Astrocyte (in vitro differentiated cells and primary cell): Measurements from ENCODE around the gene ABCC2. TPM values are rescaled to one million over a fixed set of nuclear protein-coding genes. Genes with fewer than 3 reads are reported as not detected.

Experiments used
- DNase-seq: peaks from one replicate; pipeline ENCODE4 v3.0.0-alpha.2; 2010; ENCODE audit warnings: low read depth
- FAIRE-seq: peaks from 2 replicates; lab custom pipeline; 2011; peaks lifted over from hg19 to GRCh38; lab: Jason Lieb, UNC
- H2AFZ ChIP-seq: 2 replicates; pipeline ENCODE4 v1.6.0; 2012; ENCODE audit warnings: low read depth, low read length, inconsistent platforms
- H3K27ac ChIP-seq: 2 replicates; pipeline ENCODE4 v1.5.1; 2011; ENCODE audit warnings: low read depth, low read length, inconsistent platforms
- H3K27me3 ChIP-seq: 2 replicates; pipeline ENCODE4 v1.6.0; 2011; ENCODE audit warnings: low read length, inconsistent platforms; ENCODE audit not compliant: insufficient read depth
- H3K36me3 ChIP-seq: 2 replicates; pipeline ENCODE4 v1.5.1; 2011; ENCODE audit warnings: low read length, inconsistent platforms; ENCODE audit not compliant: insufficient read depth
- H3K4me1 ChIP-seq: 2 replicates; pipeline ENCODE4 v1.5.1; 2011; ENCODE audit warnings: low read length, inconsistent platforms; ENCODE audit not compliant: insufficient read depth
- H3K4me2 ChIP-seq: 2 replicates; pipeline ENCODE4 v1.6.0; 2012; ENCODE audit warnings: low read length, inconsistent platforms
- H3K4me3 ChIP-seq: 2 replicates; pipeline ENCODE4 v1.5.1; 2011; ENCODE audit warnings: low read depth, mild to moderate bottlenecking, low read length, inconsistent platforms; ENCODE audit not compliant: insufficient read depth
- H3K79me2 ChIP-seq: 2 replicates; pipeline ENCODE4 v1.6.0; 2012; ENCODE audit warnings: mild to moderate bottlenecking, low read length, inconsistent platforms; ENCODE audit not compliant: insufficient read depth
- H3K9ac ChIP-seq: 2 replicates; pipeline ENCODE4 v1.6.0; 2012; ENCODE audit warnings: mild to moderate bottlenecking, low read length, inconsistent platforms
- H3K9me3 ChIP-seq: 2 replicates; pipeline ENCODE4 v1.5.1; 2012; ENCODE audit warnings: low read depth, mild to moderate bottlenecking, low read length, inconsistent platforms; ENCODE audit not compliant: insufficient read depth
- H4K20me1 ChIP-seq: 2 replicates; pipeline ENCODE4 v1.6.0; 2012; ENCODE audit warnings: low read length, inconsistent platforms; ENCODE audit not compliant: insufficient read depth
- H3K27ac Mint-ChIP-seq: one replicate; pipeline ENCODE4 v1.8.0; 2021; ENCODE audit warnings: mild to moderate bottlenecking, mixed read lengths; ENCODE audit not compliant: unreplicated experiment
- H3K27me3 Mint-ChIP-seq: one replicate; pipeline ENCODE4 v1.8.0; 2021; ENCODE audit warnings: low read depth, mixed read lengths; ENCODE audit not compliant: unreplicated experiment
- H3K36me3 Mint-ChIP-seq: one replicate; pipeline ENCODE4 v1.8.0; 2021; ENCODE audit warnings: low read depth, mixed read lengths; ENCODE audit not compliant: unreplicated experiment
- H3K4me1 Mint-ChIP-seq: one replicate; pipeline ENCODE4 v1.8.0; 2021; ENCODE audit warnings: low read depth, mixed read lengths; ENCODE audit not compliant: unreplicated experiment
- H3K4me3 Mint-ChIP-seq: one replicate; pipeline ENCODE4 v1.8.0; 2021; ENCODE audit warnings: mild to moderate bottlenecking, moderate library complexity, mixed read lengths; ENCODE audit not compliant: unreplicated experiment
- H3K9me3 Mint-ChIP-seq: one replicate; pipeline ENCODE4 v1.8.0; 2021; ENCODE audit warnings: mild to moderate bottlenecking, mixed read lengths; ENCODE audit not compliant: unreplicated experiment
- EZH2 ChIP-seq: IDR thresholded peaks from 2 replicates; pipeline ENCODE4 v1.6.1; 2012; ENCODE audit warnings: mild to moderate bottlenecking, low read length, inconsistent platforms; ENCODE audit not compliant: insufficient read depth
- total RNA-seq: library from RNA; stranded (reverse); gene quantifications from 2 replicates; pipeline ENCODE4 v1.2.1, GENCODE V29; 2021
- TF ChIP-seq, protein P1 (sequence below): IDR thresholded peaks from 2 replicates; pipeline ENCODE4 v1.5.1; 2011; ENCODE audit warnings: low read depth, mild to moderate bottlenecking, inconsistent platforms, low read length, moderate library complexity; ENCODE audit not compliant: insufficient read depth

Gene ABCC2
- total RNA-seq, 1 donor from 2014 or later: 0.59 TPM

DNA sequence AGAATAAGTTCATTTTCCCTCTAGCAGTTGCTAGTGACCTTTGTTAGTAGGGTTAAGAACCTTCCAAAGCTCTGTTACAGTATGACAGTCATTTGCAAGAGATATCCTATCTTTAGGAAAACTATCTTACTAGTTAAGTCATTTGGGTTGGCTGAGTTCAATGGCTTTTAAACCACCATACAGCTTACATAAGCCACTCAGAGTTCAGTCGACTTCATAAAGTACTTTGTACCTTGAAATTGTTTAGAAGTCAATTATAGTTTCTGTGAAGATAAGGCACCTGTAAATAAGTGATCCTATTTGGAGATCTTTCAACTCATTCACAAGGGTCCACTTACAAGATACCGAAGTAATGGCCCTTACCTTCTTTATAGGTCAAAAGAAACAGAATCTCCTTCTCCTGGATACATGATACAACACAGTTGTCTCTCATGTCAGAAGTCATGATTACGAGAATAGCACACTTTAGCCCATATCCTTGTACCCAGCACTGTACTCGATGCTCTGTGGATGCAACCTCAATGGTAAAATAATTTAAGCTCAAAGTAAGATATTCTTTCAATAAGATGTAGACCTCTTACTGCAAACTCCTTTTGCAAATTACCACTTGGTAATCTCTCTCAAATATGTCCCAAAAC is 11.9 kb upstream of the ABCC2 start:
- peaks cover 7% of the 10 kb centered on the region for H3K4me1 ChIP-seq
- no peak for DNase-seq
- no peak overlapping the region for H3K4me3 ChIP-seq
- no peak for FAIRE-seq
- Mint-ChIP-seq H3K9me3 (no peaks in the 10 kb centered on the region), H3K4me1 (no peaks in the 10 kb centered on the region), H3K27me3 (no peaks in the 10 kb centered on the region), H3K4me3 (no peak overlapping the region), H3K36me3 (no peaks in the 10 kb centered on the region), H3K27ac (no peak overlapping the region)
- H3K27me3 ChIP-seq: no peaks in the 10 kb centered on the region
- H3K9ac ChIP-seq: no peak overlapping the region
- H3K79me2 ChIP-seq: no peaks in the 10 kb centered on the region
- H2AFZ ChIP-seq: no peak overlapping the region
- no peaks in the 10 kb centered on the region for H3K9me3 ChIP-seq
- H3K36me3 ChIP-seq: no peaks in the 10 kb centered on the region
- no peak overlapping the region for H3K4me2 ChIP-seq
- H4K20me1 ChIP-seq: no peaks in the 10 kb centered on the region
- TF ChIP-seq EZH2: no peak
- TF ChIP-seq, protein P1, sequence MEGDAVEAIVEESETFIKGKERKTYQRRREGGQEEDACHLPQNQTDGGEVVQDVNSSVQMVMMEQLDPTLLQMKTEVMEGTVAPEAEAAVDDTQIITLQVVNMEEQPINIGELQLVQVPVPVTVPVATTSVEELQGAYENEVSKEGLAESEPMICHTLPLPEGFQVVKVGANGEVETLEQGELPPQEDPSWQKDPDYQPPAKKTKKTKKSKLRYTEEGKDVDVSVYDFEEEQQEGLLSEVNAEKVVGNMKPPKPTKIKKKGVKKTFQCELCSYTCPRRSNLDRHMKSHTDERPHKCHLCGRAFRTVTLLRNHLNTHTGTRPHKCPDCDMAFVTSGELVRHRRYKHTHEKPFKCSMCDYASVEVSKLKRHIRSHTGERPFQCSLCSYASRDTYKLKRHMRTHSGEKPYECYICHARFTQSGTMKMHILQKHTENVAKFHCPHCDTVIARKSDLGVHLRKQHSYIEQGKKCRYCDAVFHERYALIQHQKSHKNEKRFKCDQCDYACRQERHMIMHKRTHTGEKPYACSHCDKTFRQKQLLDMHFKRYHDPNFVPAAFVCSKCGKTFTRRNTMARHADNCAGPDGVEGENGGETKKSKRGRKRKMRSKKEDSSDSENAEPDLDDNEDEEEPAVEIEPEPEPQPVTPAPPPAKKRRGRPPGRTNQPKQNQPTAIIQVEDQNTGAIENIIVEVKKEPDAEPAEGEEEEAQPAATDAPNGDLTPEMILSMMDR: no peak
- H3K27ac ChIP-seq: no peak overlapping the region

DNA sequence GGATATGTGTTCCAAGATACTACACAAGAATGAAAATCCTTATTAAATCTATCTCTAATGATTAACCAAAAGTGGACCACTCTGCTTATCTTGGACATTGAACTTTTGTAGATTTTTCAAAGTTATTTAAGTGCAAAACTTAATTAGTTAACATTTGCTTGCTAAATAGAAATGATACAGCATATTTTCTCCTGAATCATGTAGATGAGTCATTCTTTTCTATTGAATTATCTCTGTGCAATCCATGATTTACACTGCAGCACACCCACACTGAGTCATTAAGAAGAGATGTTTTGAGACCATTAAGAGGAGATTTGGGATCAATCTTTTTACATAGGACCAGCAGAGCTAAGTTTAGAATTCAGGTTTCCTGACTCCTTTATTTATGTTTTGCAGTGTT is 6.6 kb upstream of the ABCC2 start:
- Histone ChIP-seq H3K4me1 (peaks cover 30% of the 10 kb centered on the region), H3K9me3 (no peaks in the 10 kb centered on the region), H3K36me3 (no peaks in the 10 kb centered on the region), H3K79me2 (no peaks in the 10 kb centered on the region), H3K4me2 (peak overlapping the region; percentile 56), H2AFZ (no peak overlapping the region), H3K27me3 (no peaks in the 10 kb centered on the region), H3K27ac (peak overlapping the region; percentile 86), H3K4me3 (no peak overlapping the region), H4K20me1 (no peaks in the 10 kb centered on the region), H3K9ac (peak overlapping the region; percentile 12)
- no peaks in the 10 kb centered on the region for H3K36me3 Mint-ChIP-seq
- H3K27ac Mint-ChIP-seq: peak overlapping the region; percentile 90
- no peaks in the 10 kb centered on the region for H3K9me3 Mint-ChIP-seq
- TF ChIP-seq, protein P1: no peak
- TF ChIP-seq EZH2: no peak
- peak; percentile 96 for FAIRE-seq
- DNase-seq: peak; percentile 88
- peaks cover 33% of the 10 kb centered on the region for H3K4me1 Mint-ChIP-seq
- no peak overlapping the region for H3K4me3 Mint-ChIP-seq
- H3K27me3 Mint-ChIP-seq: no peaks in the 10 kb centered on the region

DNA sequence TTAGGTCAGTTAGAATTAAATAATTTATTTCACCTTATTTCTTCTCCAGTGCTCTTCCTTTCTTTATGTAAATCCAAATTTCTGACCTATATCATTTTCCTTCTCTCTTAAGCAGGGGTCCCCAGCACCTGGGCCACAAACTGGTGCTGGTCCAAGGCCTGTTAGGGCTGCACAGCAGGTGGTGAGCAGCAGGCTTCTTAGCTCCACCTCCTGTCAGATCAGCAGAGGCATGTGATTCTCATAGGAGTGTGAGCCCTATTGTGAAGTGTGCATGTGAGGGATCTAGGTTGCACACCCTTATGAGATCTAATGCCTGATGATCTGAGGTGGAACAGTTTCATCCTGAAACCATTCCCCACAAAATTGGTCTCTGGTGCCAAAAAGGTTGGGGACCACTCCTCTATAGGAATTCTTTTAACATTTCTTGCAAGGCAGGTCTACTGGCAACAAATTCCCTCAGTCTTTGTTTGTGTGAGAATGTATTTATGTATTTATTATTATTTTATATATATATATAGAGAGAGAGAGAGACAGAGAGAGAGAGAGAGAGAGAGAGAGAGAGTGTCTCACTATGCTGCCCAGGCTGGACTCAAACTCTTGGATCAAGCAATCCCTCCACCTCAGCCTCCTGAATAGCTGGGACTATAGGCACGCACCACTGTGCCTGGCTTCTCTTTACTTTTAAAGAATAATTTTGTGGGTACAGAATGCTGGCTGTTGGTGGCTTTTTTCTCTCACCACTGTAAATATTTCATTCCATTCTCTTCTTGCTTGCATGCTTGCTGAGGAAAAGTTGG is 4.3 kb upstream of the ABCC2 start:
- H3K4me2 ChIP-seq: peak overlapping the region; percentile 88
- FAIRE-seq: no peak

More for the DNA sequence above, 4.3 kb upstream of the ABCC2 start:
- Histone ChIP-seq H2AFZ (no peak overlapping the region), H4K20me1 (no peaks in the 10 kb centered on the region), H3K9ac (no peak overlapping the region), H3K4me3 (no peak overlapping the region), H3K4me1 (peaks cover 30% of the 10 kb centered on the region), H3K36me3 (no peaks in the 10 kb centered on the region), H3K79me2 (no peaks in the 10 kb centered on the region), H3K9me3 (no peaks in the 10 kb centered on the region), H3K27me3 (no peaks in the 10 kb centered on the region), H3K27ac (peak overlapping the region; percentile 97)
- H3K4me1 Mint-ChIP-seq: peaks cover 33% of the 10 kb centered on the region
- H3K36me3 Mint-ChIP-seq: no peaks in the 10 kb centered on the region
- DNase-seq: no peak
- peak overlapping the region; percentile 99 for H3K27ac Mint-ChIP-seq
- TF ChIP-seq, protein P1: no peak
- no peak for TF ChIP-seq EZH2
- no peaks in the 10 kb centered on the region for H3K27me3 Mint-ChIP-seq
- no peak overlapping the region for H3K4me3 Mint-ChIP-seq
- H3K9me3 Mint-ChIP-seq: no peaks in the 10 kb centered on the region
